NCI-H524 (cell line): ENCODE results near the gene GRID1.
"Not testable (repeated sequence)": the region's sequence is repeated elsewhere in the genome, so short reads cannot be mapped to it uniquely, and the experiment has no call there.

Experiments used
- DNase-seq, 2 experiments: peaks; one replicate each; lab custom pipeline; 2025; lab: John Stamatoyannopoulos, UW

Gene GRID1

DNA sequence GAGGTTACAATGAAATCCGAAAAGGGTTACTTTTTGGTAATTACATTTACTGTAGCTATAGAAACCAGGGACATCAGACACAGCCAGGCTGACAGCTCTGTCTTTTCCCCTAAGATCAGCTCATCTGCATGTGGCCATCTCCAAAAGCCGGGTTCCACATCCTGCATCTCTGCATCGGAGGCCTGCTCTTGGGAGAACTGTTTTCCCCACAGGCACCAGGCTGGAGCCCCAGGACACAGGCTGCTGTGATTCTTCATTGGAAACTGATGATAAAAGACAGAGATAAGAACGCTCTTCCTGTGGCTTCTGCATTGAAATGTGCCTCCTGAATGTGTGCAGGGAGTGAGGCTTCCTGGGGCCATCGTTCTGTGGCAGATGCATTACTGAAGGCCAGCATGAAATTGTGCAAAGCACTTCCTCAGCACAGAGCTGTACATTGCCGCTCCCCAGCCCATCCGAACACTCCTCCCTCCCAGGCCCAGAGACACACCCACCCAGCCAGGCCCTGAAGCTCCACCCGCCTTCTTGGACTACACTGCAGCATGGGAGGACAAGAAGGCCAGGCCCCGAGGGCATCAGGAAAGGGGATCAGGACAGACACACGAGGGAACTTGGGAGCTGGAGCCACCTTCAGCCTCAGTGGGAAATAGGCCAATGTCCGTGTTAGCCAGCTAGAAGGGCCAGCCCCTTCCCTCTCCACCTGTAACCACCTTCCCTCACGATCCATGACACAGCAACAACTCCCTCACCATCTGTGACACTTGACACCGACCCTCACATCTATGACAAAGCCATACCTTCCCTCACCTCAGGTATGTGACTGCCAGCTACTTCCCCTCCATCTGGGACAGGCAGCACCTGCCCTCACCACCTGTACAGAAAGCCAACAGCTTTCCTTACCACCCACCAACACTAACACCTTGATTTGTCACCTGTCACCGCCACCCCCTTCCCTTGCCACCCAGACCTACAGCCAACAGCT lies 113.2 kb downstream of the GRID1 start:
- DNase-seq = no peak

DNA sequence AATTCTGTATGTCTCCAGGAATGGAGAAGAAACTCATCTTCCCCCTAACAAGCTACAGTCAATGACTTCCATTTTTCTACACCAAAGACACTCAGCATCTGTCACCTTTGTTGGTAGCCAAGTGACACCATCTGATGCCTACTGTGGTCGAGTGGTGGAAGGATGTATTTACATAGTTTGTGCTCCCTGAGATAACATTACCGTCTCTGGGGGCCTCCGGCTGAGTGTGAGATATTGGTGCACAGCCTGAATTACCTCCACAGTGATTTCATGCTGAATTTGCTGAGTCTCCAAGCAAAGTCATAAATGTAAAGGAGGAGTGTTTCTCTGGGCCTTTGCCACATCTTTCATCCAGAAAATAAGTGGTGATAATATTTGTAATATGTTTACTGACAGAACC lies 114.0 kb downstream of the GRID1 start:
- peak in 1 of 2 experiments; percentile 51 for DNase-seq

DNA sequence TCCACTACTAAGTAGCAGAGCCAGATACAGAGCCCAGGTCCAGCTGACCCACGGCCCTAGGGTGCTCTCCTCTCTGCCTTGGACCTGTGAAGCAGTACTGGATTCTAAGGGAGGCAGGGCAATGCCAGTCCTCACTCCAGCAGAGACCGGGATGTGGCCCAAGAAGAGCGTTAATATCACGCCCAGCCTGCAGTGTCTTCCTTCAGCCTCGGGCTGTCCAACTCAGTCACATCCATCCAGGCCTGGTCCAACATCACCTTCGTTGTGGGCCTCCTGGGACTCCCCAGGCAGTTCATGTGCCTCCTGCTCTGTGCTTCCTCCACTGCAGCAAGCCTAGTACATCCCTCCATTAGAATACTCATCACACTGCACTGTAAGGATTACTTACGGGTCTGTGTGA lies 114.5 kb downstream of the GRID1 start:
- no peak for DNase-seq

DNA sequence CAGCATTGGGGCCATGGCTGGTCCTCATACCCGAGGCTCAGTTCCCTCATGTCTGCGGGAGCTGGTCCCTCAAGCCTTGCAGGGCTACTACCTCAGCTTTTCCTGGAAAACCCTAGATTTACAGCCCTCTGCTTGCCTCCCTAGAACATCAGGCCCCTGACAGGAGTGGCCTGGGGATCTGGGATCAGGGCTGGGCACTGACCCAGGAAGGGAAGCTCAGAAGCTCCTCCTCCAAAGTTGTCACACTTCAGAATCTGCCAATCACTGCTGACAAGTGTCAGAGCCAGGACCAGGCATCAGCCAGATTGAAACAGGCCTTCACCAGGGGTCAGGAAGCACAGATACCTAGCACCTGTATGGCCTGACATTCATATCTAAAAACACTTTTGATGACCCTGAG lies 115.2 kb downstream of the GRID1 start:
- no peak for DNase-seq

DNA sequence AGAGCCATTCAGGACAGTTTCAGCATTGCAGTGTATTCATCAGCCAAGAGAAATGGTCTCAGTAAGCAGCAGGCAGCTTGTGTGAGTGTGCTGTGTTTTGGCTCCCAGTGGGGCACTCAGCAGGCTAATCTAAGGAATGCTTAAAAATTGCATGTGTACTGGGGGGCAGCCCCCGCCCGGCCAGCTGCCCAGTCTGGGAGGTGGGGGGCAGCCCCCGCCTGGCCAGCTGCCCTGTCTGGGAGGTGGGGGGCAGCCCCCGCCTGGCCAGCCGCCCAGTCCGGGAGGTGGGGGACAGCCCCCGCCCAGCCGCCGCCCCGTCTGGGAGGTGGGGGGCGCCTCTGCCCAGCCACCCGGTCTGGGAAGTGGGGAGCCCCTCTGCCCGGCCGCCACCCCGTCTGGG lies 116.2 kb downstream of the GRID1 start:
- peak in 1 of 2 experiments; percentile 37 for DNase-seq

DNA sequence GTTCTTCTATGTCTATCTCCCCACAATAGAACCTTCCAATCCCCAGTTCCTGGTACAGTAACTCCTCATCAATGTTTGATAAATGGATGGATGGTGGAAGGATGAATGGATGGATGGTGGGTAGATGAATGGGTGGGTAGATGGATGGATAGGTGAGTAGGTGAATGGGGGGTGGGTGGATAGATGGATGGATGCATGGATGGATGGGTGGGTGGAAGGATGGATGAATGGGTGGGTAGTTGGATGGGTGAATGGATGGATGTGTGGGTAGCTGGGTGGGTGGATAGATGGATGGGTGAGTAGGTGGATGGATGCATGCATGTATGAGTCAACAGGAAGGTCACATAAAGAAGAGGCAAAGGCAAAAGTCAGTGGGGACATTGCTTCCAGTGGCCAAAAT lies 116.8 kb downstream of the GRID1 start:
- DNase-seq = no peak

DNA sequence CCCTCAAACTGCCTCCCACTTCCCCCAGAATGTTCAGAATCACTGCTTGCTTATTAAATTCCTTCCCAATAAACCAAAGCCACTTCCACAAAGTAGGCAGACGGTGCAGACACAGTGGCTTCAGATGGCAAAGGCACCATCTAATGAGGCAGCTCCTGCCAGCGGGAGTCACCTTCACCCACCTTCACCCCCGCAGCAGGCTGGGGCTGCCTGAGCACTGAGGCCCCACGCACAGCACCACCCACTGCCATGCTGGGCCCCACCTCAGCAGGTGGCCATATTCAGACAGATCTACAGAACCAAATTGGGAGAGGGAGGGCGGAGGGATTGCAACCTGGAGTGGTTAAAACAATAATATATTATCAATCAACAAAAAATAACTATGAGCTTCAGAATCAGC lies 118.5 kb downstream of the GRID1 start:
- DNase-seq = no peak

DNA sequence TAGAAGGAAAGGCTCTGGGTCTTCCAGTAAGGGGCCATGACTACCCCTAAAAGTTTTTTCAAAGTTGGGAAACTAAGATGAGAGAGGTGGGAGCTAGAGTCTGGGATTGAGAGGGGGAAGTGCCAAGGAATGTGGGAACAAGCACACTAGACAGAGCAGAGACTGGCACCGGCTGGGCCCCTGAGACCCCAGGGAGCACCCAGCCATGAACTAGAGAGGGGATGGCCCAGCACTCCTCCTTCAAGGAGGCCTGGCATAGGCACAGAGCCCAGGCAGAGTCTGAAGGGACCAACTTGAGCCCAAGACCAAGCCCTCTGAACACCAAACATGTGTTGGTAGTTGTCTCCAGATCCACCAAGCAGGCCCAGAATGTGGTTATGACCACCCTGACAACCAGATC lies 119.0 kb downstream of the GRID1 start:
- no peak for DNase-seq

DNA sequence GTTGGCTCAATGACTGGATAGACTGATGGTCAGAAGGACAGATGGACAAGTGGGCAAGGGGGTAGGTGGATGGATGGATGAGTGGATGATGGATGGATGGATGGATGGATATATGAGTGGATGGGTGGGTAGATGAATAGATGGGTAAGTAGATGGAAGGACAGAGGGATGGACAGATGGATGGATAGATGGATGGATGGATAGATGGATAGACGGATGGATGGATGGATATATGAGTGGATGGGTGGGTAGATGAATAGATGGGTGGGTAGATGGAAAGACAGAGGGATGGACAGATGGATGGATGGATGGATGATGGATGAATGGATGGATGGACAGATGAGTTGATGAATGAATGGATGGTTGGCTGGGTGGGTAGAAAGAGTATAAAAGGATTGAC lies 119.5 kb downstream of the GRID1 start:
- DNase-seq = no peak

DNA sequence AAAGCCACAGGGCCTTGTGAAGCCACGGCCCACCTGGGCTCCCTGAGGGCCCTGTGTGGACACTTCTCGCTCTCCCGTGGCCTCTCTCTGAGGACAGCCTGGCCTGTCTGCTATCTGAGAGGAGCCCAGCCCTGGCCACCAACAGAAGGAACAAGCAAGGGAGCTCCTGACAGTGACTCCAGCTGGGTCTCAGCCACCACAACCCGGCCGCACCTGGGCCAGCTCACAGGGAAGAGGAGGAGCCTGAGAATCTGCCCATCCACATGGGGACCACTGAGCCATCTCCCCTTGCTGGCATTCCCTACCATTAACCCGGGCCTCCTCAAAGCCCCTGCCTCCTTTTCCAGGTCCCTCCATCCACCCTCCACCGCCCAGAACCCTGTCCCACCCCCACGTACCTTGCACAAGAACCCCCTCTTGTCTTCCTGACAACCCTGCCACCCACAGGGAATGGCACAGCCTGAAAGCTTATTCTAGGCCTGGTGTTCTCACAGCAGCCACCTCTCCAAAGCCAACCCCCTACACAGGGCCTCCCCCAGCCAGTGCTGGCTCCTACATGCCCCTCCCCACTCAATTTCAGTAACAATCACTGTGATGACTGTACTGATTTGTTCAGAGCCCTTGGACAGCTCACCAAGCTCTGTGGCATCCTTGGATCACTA lies 120.2 kb downstream of the GRID1 start:
- DNase-seq = no peak

DNA sequence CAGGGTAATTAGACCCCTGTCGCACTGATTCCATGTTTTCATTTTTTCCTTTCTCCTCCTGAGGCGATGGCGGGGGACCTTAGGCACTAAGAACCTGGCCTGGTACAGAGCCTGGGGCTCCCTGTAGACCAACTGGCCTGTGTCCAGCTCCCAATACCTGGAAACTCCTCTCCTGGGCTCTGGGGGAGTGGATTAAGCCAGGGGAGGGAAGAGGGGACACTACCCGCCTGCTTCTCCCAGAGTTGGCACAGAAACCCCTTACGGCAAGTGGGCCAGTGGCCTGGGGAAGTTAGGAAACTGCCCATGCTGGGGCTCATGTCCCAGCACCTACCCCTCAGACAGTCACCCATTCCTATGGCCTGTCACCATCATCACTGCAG lies 121.6 kb downstream of the GRID1 start:
- DNase-seq = no peak

DNA sequence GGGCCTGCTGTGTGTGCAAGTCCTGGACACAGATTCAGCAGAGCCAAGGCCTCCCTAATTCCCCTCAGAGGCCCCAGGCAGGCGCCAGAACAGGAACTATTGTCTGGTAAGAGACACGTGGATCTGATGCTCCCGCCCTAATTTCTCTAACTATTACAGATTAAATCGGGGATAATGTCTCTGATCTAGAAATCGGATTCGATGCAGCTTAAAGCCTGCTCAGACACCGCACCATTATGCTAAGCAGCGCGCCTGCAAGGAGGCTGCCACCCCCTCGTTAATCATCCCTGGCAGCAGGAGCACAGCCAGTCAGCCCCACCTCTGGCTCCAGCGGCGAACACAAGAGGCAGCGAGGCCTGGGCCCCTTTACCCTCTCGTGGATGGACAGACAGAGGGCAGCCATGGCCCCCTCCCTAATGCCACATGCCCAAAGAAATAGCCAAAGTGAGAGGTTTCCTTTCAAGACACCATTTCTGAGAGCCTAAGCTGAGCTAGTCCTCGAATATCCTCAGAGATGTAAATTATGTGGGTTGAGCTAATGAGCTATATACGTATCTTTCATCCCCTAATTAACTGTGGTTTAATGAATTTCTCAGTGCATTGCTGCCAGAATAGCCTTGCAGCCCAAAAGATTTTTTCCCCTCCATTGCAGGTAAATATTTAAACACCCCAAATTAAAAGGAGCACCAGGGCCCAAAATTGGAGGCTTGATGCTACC lies 122.1 kb downstream of the GRID1 start:
- DNase-seq = peak in 1 of 2 experiments; percentile 41

DNA sequence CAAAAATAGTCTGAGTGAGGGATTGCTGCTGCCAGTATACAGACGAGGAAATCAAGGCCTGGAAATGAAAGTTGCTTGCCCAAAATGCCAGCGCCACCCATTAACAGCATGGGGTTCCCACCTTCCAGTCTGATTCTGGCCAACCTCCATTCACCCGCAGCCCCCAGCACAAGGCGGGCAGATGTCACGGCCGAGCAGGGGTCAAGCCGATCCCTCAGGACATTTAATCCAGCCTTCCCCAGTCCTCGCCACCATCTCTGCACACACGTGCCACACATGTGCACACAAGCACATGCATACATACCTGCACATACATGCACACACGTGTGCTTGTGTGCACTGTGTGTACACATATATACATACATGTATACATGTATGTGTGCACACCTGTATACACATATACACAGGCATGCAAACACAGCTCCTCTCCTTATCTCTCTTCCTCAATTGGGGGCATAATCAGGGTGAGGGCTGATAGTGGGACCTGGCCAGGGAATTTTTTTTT lies 122.9 kb downstream of the GRID1 start:
- DNase-seq = no peak

DNA sequence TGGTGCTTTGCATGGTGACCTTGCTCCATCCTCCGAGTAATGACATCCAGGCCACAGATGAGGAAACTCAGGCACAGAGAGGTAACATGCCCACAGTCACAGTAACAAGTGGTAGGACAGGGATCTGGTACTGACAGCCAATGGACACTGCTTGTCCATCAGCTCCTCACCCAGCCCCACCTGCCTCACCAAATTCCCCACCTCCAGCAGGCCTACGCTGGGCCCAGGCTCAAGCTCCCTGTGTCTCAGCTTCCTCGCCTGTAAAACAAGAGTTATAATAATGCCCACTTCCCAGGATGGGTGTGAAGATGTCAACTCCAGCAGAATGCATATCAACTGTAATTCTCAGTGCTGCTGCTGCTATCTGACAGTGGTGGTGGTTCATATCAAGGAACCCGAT lies 123.8 kb downstream of the GRID1 start:
- no peak for DNase-seq

DNA sequence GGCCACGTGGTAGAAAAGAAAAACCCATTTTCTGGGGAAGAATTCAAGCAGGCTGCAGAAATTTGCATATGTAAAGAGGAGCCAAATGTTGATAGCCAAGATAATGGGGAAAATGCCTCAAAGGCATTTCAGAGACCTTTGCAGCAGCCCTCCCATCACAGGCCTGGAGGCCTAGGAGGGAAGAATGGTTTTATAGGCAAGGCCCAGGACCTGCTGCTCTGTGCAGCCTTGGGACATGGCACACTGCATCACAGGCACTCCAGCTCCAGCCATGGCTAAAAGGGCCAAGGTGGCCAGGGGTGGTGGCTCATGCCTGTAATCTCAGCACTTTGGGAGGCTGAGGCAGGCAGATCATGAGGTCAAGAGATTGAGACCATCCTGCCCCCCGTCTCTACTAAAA lies 128.5 kb downstream of the GRID1 start:
- DNase-seq = not testable (repeated sequence)

DNA sequence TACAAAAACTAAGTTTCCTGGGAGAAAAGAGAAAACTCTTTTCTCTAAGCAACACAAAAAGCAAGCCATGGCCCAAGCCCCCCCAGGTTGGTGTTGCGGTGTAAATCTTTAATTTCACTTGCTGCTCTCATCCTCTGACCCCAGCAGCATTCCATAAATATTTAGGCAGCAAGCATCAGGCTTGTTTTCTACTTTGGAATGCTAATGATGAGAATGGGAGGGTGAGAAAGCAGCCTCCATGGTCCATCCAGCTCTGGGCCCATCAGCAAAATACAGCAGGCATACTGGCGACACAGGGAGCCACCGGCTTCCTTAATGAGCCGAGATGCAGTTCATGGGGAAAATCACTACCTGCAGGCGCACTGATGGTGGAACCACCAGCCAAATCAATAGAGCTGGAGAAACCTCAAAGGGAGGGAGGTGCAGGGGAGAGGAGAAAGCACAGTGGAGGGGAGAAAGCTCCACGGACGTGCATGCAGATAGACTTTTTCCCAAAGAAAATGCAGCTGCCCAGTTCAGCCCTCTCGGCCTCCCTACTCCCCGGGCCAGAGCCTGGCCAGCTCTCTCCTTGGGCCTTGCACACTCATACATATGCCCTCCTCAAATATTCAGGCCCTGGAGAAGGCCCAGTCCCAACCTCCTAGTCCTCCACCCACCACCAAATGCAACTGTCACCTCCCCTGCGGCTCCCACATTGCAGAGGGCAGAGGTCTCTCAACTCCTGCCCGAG lies 131.9 kb downstream of the GRID1 start:
- DNase-seq = no peak

DNA sequence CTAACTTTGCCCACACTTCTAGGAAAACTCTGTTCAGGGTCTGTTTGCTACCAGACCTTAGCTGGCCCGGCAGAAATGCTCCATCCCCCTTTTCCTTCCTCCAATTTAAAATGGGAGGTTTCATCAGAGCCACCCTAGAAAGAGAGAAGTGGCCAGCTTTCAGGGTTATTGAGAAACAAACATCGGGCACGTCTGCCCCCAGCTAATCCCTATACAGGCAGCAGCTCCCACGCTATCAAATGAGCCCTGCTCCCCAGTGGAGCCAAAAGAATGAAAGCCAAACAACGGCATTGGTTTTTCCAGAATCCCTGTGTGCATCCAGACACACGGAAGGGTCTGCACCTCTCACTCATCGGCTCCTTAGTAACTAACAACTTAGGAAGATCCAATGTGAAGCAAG lies 132.5 kb downstream of the GRID1 start:
- no peak for DNase-seq

DNA sequence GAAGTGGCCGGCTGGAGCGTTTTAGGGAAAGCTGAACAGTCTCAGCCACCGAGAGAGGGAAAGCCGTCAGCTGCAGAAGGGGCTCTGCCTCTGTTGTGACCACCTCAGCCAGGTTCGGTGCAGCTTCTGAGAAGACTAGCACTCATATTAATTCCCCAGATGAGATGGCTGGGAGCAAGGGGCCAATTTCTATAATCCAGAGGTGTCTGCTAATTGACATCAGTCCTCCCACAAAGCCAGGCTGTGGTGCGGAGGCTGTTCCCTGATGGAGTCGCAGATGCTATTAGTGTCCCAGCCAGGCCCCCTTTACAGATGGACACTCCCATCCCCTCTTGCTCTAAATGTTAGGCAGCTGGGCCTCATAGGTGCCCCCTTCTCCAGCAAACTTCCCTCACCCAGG lies 133.5 kb downstream of the GRID1 start:
- no peak for DNase-seq

DNA sequence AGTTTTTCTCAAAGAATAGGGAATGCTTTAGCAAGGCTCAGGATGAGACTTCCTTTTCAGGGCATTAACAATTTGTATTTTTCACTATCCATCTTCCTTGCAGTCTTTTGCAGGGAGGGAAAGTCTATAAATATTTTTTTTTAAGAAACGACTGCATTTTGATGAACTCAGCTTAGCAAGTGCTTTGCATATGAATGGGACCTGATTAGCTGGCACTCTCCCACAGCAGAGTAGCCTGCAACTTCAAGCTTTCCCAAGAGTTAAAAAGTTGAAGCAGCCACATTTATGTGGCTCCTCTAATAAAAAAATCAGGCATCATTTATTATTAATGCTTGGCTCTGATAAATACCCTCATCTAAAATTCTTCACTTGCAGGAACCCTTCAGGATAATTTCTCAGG lies 134.0 kb downstream of the GRID1 start:
- no peak for DNase-seq

DNA sequence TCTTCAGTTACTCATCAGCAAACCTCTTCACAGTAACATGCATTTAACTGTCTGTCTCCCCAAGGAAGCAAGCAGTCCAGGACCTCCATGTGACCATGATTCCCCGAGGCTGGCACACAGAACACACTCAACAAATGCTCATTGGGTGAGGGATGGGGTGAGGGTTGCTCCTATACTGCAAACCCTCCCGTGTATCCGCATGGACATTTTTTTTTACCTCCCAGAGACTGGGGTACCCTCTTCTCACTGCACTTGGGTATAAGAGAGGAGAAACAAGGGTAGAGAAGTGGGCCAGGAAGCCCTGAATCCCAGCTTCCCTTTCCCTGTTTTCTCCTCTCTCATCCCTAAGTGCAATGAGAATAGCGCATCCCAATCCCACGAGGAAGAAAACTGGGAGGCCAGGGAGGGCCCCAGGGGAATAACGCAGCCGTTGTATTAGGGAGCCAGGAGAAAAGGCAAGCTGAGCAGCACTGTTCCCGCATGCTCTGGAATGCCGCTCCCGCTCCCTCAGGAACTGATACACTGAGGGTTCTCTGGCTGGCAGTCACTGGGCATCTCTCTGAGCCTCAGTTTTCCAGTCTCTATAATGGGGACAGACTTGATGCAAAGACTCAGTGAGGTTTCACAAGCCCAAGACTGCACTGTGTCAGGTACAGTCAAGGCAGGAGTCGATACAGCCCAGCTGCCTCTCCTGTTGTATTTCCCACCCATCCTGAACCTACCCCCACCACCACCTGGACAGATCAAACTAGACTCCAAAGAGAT lies 134.6 kb downstream of the GRID1 start:
- DNase-seq = no peak

DNA sequence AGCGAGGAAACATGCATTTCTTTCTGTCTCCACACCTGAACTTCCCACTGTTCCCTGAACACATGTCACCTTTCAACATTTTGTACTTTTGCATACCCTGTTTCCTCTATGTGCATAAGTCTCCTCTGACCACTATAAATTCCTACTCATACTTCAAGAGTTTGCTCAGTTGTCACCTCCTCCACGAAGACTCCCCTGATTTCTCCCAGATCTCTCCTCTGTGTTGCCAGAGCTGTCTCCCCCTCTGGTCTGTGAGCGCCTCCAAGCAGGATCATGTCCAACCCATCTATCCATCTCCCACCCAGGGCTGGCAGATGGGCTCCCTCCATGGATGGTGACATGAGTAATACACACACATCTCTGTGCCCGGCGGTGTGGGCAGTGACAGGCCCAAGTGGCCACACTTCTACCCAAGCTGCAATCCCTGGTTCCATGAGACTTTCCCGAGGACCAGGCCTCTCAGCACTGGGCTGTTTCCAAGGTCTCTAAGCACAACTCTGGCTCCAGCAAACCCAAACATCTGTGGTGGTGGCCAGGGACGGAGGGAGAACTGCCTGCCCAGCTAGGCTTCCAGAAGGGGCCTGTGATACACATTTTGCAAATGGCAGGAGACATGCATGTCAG lies 135.9 kb downstream of the GRID1 start:
- DNase-seq = no peak
